ENCODE measurements around the gene LEKR1.
"Not testable (repeated sequence)": the region's sequence is repeated elsewhere in the genome, so short reads cannot be mapped to it uniquely, and the experiment has no call there.

The LEKR1 gene

GRCh38 chr3:156826144-156826895, at the start of gene LEKR1:
LEKR1 (plus strand) TSS chr3:156826353; CDS start chr3:156829330, 2,977 bp downstream.
- peak; percentile 69 to 73 for DNase-seq

GRCh38 chr3:156776871-156777270, 49.3 kb upstream of the LEKR1 start:
- no peak for DNase-seq

DNA sequence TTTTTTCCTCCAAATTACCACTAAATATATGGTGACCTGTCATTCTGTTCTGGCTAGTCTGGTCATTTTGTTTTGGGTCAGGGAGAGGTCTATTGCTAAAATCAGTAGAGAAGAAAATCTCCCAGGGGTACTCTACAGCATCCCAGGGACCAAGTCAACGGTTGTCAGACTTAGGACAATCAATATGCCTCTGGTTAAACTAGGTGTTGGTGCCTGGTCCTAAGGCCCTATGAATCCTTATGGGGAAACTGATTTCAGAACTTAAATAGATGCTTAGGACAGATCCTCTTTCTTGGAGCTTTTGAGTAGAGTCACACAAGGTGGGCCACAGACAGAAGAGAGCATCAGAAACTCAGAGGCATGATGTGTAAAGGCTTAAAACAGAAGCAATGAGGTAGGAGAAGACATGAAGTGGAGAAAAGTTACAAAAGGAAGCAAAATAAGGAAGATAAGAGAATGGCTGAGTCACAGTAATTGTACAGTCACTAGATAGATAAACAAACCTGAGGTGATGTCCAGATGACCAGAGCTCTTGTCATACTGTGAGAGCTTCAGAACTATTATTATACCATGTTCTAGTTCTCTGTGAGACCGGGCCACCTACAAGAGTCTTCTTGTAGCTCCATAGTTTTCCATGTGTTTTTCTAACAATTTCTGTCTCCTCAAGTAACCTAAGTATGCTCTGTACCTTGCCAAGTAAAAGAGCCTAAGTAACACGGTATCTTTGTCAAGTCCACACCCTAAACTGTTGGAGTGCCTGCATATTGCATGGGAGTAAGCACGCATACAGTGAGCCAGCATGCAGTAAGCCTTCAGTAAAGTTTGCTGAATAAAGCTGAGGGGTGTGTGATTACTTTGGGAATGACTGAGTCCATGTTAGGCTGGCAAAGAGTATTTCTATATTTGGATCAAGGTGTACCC, 44.6 kb upstream of the LEKR1 start:
- DNase-seq: no peak

DNA sequence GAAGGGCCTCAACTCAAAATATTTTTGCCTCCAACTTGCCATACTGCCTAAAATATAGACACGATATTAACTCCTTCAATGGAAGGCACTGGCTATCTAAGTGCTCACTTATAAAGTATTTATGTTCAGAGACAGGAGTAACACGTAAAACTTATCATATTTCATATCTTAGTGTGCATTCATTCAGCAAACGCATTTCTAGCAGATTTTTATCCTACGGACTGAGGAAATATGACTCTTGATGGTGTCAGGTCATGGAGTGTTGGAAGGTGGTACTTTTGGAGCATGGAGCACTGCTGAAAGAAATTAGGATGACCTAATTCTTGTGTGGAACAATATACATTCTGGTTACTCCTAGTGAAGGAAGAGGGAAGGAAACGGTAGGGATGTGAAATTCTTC, 43.8 kb upstream of the LEKR1 start:
- DNase-seq: no peak

DNA sequence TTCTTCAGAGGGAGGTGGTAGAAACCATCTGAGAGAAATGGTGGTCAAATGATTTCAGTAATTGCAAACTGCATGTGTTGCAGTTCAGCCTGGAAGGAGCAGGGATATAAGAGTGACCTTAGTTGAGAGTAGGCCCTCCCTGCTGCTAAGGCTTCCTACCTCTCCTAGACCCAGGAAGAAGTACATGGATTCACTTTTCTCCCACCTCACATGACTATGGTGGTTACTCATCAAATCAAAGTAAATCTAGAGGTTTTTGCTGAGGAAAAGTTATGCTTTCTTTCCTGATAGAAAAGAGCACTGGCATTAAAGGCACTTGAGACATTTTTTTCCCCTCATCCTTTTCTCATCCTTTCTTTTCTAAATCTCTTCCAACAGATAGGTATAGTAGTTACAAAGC, 43.2 kb upstream of the LEKR1 start:
- DNase-seq: no peak

DNA sequence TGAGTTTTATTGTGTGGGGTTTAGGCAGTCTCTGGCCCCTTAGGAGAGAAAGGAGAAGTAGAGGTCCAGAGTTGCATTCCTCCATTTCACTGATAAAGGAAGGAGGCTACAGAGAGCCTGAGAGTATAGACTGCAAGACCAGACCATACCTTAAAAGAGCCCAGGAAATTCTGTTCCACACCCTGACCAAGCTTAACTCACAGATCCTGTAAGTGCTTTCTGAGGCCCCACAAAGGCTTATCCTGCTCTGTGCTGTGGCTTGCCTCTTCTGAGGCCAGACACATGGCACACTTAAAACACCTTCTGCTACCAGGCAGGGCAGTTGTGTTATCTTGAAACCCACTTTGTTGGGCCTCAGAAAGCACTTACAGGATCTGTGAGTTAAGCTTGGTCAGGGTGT, 39.2 kb upstream of the LEKR1 start:
- no peak for DNase-seq

DNA sequence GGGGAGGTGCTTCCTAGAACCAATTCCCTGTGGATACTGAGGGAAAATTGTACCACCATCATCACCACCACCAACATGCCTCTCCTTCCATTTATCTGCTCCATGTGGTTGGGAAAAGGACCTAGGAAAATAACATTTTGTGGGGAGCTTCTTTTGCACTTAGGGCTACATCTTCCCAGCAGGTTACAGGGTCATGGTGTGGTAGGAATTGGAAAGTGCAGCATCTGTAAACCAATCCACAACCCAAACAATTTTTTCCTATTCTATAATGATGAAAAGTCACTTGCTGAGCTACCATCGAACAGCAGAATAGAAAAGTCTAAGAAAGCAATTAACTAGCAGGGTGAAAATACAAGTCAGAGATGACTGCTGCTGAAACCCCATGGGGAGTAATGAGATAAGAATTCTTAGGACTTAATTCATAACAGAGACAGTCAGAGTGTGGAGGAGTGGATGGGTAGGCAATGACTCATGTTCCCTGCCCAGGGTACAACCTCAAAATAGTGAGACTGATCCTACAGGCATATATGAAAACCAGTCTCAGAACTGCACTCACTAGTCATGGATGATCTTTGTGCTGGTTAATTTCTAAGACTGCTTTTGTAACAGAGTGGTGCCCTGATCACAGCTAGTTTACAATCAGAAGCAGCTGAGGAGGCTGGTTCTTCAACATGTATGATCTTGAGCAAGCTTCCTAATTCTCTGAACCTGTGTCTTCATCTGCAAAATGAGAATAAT, 38.1 kb upstream of the LEKR1 start:
- no peak for DNase-seq

DNA sequence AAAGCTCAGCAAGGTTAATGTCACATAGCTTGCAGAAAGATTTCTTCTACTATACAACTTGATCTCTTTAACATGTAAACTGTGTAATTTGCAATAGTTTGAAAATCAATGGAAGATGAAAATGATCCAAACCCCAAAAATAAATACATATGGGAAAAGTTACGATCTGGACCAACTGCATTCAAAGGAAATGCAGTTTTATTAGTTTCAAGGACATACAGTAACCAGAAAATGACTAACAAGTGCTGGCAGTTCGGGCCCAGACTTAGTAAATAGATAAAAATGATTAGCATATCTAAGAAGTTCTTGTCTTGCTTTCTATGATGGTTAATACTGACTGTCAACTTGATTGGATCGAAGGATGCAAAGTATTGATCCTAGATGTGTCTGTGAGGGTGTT, 37.3 kb upstream of the LEKR1 start:
- no peak for DNase-seq

DNA sequence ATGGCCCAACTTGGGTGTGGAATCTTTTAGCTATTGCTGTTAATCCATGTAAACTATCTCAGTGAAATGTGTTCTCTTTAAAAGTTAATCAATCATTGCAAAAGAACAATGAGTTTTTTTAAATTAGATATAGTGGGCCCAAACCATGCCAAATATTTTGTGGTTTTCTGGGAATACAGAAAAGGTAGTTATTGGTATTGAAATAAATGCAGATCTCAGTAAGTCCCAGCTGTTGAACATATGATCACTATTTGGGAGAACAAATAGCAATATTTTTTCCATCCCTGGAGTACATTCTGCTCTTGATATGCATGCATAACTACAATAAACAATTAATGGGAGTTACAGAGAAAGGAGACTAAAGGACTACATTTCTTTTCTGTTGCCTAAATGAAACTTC, 36.0 kb upstream of the LEKR1 start:
- DNase-seq: no peak

- no peak for DNase-seq
Observed at GRCh38 chr3:156792114-156792513, 34.0 kb upstream of the LEKR1 start.

GRCh38 chr3:156792536-156792935, 33.6 kb upstream of the LEKR1 start:
- DNase-seq: no peak

GRCh38 chr3:156792945-156793344, 33.2 kb upstream of the LEKR1 start:
- no peak for DNase-seq

DNA sequence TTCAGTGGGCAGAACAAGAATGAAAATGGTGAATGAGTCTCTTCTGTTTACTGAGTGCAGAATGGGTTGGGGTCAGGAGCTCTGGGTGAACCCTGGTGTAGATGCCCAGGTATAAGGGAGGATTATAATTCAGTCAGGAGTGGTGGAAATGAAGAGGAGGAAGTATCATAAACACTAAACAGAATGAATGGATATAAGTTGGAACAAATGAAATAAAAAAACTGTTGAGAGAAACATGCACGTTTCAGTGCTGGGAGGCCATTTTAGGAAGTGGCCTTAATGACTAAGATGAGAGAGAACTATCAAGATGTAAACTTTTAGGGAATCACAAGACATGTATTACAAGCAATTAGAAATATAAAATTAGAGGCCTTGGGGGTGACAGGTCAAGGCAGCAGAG, 32.8 kb upstream of the LEKR1 start:
- no peak for DNase-seq

DNA sequence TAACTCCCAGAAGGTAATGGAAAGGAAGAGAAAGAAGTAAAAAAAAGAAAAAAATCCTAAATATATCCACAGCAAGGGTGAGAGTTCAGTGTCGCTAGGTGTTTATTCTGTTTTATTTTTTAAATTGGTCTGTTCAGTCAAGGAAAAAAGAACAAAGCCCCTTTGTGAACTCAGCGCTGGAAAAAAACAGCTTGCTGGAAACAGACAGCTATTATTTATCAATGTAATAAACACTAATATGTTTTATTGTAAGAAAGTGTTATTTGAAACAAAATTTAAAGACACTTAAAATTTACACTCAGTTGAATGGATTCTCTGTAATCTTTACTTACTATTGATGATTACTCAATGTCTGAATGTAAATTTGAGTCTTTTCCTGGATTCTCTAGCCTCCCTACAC, 32.3 kb upstream of the LEKR1 start:
- DNase-seq: no peak

GRCh38 chr3:156795890-156796481, 30.2 kb upstream of the LEKR1 start:
- DNase-seq: no peak

DNA sequence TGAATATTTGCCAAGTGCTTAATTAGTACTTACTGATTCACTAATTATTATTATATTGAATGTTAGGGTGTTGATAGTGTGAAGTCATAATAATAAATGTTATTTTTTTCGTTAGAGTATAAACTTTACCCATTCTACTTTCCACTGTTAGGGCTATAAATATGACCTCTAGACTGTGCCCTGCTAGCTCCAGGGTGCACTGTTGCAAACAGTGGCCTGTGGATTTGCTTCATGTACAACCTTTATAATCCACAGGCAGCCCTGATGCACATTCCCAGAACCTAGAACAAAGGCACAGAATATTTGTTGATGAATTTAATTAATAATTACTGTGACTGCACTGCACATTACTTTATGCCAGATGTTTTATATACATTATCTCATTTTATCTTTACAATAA, 28.8 kb upstream of the LEKR1 start:
- no peak for DNase-seq

DNA sequence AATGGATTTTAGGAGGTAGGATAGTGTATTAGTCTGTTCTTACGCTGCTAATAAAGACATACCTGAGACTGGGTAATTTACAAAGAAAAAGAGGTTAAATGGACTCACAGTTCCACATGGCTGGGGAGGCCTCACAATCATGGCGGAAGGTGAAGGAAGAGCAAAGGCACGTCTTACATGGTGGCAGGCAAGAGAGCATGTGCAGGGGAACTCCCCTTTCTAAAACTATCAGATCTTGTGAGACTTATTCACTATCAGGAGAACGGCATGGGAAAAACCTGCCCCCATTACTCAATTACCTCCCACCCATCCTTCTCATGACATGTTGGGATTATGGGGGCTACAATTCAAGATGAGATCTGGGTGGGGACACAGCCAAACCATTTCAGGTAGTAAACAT, 25.9 kb upstream of the LEKR1 start:
- not testable (repeated sequence) for DNase-seq

DNA sequence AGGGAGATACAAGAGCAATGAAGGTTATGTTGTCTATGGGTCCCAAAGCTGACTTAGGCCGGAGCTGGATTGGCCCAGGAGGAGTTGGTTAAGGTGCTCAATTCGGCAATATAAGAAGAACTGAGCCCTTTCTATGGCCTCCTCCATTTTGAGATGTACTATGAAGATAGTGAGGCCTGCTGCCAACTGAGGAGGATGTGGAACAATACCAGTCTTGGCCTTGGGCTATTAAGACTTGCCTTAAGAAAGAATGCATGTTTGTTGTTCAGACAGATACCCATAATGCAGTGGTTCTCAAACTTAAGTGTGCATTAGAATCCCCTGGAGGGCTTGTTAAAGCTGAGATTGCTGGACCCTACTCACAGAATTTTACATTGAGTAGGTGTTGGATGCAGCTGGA, 24.4 kb upstream of the LEKR1 start:
- DNase-seq: no peak

DNA sequence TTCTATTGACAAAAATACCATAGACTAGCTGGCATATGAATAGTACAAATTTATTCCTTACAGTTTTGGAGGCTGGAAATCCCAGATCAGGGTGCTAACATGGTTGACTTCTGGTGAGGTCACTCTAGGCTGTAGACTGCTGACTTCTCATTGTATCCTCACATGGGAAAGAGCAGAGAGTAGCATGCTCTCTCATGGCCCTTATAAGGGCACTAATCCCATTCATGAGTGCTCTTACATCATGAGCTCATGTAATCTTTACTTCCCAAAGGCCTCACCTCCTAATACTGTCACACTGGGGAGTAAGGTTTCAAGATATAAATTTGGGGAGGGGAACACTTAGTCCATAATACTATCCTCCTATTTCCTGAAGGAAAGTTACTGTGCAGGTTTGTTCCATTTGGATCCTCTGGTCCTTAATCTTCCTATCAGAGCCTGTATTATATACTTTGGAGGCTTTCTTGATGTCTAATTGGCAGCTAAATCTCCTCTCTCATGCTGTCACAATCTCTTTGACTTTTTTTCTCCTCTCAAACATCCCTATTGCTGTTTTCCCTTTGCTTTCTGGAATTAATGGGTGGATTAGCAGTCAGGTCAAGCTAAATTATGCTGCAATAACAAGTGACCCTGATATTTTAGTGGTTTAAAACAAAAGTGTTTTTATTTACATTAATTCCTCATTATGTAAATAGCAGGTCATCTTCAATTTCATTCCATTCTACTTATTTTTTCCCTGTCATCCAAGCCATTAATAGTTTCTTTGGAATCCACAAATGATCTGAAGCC, 23.1 kb upstream of the LEKR1 start:
- DNase-seq: no peak

- DNase-seq: no peak
Observed at GRCh38 chr3:156803952-156804741, 22.0 kb upstream of the LEKR1 start.

DNA sequence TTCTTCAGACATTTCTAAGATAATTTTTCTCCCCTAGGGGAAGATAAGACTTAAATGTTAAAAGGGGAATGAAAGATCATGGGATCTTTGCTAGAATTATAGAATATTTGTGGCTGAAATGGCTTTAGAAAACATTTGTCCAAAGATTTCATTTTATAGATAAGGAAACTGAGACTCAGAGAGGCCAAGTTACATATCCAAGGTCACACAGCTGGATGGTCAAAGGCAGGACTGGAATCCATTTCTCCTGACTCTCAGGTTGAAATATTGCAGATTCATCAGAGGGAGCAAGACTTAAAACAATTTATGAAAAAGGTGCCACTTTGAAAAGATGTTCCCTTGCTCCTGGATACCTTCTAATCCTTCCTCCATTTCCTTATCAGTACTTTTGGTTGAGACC, 19.5 kb upstream of the LEKR1 start:
- DNase-seq: no peak
